GM18909 (cell line): ENCODE data around the gene APOBEC3G.

Experiments
- ATAC-seq: cut with Tn5 transposase; IDR thresholded peaks from one replicate; pipeline ENCODE4 v1.9.1; 2021; ENCODE audit warnings: mild to moderate bottlenecking; ENCODE audit not compliant: unreplicated experiment, poor library complexity

Gene APOBEC3G

DNA sequence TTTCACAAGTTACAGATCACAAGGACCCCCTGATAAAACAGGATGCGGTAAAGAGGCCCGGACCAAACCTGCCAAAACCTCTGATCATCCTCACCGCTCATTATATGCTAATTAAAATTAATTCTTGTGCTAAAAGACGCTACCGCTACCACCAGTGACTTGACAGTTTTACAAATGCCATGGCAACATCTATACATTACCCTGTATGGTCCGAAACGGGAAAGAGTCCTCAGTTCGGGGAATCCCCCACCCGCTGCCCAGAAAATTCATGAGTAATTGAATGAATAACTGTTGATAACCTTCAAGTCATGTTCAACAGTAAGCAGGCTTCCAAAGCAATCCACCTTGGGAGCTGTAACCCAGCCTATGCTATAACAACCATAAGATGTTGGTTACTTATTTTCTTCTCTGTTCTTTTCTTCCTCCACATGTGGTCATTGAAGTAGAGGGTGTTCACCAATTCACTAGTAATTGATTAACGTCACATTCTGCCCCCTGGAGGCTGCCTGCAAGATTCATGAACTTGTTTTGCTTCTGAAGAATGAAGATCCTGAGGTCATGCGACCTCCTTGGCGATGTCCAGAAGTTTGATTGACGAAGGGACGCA is 40.6 kb downstream of the APOBEC3G start:
- ATAC-seq: peak; percentile 52

DNA sequence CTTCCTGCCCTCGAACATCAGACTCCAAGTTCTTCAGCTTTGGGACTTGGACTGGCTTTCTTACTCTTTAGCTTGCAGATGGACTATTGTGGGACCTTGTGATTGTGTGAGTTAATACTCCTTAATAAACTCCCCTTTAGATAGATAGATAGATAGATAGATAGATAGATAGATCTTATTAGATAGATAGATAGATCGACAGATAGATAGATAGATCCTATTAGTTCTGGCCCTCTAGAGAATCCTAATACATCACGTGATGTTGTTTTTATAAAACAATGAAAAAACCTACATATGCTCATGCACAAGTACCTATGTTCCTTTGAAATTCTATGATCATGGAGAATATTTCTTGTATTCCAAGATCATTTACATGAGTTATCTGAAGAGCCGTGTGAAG is 43.9 kb downstream of the APOBEC3G start:
- no peak for ATAC-seq

DNA sequence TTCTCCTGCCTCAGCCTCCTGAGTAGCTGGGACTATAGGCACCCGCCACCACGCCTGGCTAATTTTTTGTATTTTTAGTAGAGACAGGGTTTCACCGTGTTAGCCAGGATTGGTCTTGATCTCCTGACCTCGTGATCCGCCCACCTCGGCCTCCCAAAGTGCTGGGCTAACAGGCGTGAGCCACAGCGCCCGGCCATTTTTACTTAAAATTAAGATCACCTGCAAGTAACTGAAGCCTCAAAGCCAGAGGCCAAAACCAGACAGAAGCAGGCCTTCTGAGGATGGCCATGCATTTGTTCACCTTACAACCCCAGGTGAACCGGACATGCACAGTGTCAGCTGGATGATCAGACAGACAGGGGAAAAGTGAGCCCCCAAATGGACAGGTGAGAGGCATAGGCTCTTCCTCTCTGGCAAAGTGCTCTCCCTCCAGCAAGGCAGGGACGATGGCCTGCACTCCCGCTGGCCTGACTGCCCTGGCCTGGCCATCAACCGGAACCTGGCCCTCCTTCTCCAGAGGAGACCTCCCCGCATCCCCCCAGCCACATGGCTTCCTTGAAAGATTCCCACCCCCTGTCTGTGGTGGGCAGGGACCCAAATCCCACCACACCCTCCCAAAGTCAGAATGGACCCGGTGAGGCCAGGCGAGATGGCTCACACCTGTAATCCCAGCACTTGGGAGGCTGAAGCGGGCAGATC is 45.8 kb downstream of the APOBEC3G start:
- no peak for ATAC-seq

DNA sequence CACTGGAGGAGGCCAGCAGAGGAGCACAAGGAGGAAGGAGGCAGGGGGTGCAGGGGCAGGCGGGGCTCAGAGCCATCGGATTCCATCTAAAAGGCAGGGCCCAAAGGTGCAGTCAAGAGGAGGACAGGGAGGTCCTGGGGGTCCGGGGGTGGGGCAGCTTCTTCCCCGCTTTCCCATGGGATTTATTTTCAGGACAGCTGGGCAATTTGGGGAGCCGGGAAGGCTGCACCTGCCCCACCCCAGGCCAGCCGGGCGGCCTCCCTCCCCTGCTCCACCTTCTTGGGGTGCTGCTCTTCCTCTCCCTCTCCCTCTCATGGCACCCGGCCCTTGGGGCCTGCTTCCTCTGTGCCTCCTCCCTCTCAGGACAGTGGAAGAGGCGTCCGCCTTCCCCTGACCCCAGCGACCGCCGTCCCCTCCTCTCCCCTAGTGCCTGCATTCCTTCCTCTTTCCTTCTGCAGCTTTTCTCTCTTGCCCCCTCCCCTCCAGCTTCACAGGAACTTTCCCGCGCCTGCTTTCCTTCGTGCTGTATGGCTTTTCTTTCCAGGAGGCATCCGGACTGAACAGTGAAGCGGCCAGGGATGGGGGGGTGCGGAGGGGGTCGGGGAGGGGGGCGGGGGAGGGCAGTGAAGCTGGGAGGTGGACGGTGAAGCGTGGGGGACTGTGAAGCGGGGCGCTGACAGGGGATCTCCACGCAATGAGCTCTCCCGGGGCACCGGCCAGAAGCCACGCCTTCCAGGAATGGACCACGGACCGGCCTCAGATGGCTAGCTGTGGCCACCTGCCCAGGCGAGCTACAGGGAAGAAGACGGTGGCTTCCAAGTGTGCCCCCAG is 46.9 kb downstream of the APOBEC3G start:
- ATAC-seq: no peak

DNA sequence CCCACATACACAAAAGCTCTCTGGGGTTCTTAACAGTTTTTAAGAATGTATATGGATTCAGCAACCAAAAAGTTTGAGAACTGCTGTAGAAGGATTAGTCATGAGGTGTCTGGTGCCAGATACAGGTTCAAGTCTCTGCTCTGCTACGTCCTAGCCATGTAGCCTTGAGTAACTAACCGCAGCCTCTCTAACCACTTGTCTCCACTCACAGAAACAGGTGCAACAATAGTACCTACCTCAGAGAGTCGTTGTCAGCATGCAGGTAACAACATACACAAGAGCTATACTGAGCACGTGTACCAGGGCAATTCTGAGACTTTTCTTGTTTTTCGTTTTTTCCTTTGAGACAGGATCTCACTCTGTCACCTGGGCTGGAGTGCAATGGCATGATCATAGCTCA is 48.5 kb downstream of the APOBEC3G start:
- no peak for ATAC-seq

DNA sequence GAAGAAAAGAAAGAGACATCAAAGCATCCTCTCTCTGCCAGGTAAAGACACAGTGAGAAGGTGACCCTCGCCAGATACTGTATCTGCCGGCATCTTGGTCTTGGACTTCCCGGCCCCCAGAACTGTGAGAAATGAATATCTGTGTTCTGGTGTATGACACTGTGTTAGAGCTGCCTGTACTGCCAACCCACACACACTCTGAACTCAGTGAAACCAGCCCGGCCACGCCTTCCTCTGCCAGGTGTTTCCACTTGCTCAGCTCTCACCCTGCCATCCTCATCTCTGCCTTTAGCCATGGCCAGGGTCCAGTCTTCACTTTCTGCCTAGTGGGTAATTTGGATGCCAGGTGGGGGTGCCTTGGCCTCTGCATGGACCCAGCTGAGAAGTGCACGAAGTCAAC is 51.4 kb downstream of the APOBEC3G start:
- no peak for ATAC-seq

DNA sequence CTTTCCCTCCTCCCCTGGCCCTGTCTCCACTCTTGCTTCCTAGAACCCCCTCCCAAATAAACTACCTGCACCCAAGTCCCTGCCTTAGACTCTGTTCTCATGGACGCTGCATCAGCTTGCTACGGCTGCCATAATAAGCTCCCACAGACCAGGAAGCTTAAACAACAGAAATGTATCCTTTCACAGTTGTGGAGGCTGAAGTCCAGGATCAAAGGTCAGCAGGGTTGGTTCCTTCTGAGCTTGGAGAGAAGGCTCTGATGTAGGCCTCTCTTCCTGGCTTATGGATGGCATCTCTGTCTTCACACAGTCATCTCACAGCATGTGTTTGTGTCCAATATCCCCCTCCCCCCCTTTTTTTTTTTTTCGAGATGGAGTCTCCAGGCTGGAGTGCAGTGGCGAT is 52.0 kb downstream of the APOBEC3G start:
- no peak for ATAC-seq

DNA sequence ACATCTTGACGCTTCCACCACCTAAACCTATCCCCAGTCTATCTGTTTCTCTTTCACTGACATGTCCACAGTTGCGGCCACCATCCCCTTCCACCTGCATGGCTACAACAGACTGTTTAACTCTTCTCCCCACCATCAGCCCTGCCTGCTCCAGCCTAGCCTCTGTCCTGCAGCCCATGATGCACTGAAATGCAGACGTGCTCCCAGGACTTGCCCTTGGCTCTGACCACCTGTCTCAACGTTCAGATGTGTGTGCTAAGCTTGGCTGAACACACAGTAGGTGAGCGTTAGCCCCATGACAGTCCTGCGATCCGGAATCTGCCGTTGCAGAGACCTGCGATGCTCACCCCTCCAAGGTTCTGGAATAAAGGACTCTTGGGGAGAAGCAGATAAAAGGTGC is 52.7 kb downstream of the APOBEC3G start:
- ATAC-seq: no peak

DNA sequence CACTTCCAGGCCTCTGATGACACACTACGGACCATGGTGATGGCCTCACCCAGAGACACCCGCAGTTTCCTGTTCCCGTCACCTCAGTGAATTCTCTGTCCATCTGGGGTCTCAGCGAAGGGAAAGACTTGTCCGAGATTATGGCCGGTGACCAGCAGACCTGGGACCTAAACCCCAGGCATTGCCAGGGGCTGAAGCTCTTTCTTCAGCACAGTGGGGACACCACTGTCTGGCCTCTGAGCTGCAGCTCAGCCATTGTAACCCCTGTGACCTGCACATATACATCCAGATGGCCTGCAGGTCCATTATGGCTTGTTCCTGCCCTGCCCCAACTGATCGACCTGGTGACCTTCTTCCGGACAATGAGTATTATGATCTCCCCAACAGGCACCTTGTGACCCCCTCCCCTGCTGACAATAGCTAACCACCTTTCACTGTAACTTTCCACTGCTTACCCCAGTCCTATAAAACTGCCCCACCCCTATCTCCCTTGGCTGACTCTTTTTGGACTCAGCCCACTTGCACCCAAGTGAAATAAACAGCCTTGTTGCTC is 53.2 kb downstream of the APOBEC3G start:
- no peak for ATAC-seq

DNA sequence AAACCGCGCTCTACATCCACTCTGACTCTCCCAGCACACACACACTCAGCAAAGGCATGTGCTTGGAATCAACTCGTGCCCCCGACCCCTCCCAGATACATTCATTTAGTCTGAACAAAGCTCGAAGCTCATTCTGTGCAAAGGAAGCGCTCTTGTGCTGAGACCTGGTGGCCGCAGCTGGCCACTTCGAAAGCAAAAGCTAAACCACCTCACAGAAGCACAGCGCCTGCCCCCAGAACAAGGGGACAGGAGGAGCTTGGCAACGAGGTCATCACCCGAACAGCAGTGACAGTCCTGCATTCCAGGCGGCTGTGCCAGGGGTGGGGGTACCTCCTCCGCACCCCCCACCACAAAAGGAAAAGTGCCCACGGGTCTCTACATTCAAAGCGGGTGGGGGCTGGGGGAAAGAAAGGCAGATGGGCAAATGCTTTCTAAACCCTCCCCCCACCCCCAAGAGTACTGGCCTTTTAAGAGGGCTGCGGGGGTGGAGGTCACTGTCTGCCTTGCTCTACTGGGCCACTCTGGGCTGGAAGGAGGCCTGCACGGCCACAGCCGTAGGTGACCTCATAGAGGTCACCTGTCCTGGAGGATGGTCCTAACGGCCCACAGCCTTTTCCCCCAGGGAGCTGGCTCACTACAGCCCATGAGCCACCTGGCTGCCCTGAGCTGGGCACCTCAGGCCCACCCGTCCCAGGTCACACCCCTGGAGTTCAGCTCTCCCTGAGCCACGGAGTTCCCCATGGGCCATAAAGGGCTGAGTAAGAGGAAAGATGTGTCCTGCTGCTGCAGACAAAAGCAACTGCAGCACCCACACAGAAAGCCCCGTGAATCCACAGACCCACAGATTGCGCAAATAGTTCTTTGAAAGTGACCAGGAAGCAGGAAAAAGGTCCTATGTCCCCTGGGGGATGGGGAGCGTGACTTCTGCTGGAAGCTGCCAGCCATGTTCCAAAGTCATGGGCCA is 54.1 kb downstream of the APOBEC3G start:
- ATAC-seq: no peak

DNA sequence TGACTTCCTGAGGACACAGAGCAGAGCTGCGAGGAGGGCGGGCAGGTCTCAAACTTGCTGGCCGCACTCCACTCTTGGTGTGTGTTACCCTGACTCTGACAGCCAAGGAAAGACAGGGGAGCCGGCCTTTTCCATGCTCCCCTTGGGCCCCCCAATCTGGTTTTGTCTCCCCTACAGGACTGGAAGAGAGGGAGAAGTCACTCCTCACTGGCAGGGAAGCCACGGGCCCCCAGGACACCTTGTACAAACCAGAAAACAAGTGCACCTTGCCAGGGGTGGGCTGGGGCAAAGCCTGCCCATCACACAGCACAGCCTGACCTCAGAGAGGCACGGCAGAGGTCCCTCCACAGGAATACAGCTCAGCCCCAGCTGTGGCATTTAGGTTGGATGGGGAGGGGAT is 55.2 kb downstream of the APOBEC3G start:
- ATAC-seq: no peak

DNA sequence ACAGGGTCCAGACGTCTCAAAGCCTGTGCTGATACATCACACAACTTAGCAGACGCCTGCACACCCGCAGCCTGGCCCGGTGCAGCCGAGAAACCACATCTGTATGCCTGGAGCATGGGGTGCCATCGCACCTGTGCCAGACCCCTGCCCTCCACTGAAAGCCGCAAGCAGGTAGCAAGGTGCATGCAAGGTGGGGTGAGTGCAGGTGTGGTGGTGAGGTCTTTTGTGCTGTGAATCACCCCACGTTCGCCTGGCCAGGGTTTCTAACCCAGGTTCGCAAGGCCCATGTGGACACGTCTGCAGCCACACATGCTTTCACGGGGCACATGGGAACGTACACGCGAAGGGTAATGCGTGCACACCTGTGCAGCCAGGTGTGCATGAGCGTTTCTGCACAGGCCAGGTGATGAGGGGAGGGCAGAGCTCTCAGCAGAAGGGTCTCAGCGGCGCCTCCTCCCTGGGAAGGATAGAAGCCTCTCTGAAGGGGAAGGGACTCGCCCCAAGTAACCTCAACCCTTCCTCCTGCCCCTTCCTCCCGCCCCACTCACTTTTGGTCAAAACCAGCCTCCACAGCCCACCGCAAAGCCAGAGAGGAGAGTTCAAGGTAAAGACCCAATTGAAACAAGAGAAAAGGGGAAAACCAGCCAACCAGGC is 55.9 kb downstream of the APOBEC3G start:
- no peak for ATAC-seq

DNA sequence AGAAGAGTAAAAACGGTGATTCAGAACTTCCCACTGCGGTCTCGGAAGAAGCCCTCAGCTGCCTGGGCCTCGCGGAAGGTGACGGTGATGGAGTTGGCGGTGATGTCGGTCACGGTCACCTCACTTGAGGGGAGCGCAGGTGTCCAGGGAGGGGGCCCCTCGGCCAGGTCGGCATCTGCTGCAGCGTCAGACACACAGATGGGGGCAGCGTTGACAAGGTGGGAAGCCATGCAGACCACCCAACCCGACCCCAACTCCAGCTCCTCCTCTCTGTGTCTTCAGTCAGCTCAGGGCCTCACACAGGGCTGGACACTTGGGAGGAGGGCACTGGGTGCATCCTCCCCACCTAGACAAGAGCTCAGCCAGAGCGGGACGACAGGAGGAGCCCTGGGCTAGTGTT is 56.8 kb downstream of the APOBEC3G start:
- no peak for ATAC-seq

DNA sequence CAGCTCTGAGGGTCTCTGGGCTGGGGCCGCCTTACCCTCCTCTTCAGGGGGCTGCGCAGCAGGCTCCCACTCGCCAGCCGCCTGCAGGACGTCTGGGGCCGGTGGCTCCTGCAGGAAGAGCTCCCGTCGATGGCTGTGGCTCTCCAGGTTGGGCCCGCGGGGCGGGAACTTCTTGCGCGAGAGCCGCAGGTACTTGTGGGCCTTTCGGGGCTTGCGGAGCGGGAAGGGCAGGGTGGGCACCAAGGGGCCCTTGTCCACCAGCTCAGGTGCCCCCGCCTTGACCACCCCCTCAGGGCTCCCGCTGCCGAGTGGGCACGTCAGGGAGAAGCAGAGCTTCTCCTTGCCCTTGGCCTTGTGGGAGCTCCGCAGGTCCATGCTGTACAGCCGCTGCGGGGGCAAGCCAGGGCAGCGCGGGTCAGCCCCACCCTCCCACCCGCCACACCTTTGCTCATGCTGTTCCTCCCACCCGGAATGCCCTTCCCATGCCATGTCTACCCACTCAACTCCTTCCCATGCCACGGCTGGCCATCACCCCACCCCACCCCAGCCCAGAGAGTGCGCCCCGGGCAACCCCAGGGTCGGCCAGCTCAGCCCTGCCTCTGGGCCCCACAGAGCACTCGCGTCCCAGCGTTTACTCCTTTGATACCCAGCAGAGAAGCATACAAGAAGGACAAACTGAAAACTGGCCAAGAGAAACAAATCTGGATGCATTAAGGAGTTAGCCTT is 57.5 kb downstream of the APOBEC3G start:
- no peak for ATAC-seq

DNA sequence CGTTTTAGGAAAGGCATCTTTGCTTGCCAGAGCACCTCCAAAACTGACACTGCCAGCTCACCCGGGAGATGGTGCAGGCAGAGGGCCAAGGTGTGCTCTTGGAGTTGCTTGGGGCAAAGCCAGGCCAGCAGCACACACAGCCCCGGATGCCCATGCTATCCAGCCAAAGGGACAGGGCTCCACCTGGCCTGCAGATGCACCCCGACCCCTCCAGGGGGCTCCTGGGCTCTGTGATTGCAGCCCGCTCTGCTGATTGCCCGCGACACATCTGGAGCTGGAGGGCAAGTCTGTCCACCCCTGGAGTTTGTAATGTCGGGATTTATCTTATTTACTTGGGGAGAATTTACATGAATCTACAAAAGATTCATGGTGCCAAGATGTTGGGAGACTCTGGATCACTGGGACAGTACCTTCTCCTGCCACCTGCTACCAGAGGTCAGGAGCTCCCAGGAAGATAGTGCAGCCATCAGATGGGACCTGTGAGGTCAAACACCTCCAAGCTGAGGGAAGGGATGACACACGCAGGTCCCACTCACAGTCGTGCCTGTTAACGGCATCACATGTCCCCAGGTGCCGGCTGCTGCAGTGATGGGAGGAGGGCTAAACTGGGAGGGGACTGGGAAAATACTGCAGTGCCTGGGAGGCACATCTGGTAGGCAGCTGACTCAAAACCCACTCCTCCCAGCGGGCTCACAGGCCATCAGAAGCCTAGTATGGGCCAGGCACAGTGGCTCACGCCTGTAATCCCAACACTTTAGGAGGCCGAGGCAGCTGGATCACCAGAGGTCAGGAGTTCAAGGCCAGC is 58.2 kb downstream of the APOBEC3G start:
- ATAC-seq: no peak

DNA sequence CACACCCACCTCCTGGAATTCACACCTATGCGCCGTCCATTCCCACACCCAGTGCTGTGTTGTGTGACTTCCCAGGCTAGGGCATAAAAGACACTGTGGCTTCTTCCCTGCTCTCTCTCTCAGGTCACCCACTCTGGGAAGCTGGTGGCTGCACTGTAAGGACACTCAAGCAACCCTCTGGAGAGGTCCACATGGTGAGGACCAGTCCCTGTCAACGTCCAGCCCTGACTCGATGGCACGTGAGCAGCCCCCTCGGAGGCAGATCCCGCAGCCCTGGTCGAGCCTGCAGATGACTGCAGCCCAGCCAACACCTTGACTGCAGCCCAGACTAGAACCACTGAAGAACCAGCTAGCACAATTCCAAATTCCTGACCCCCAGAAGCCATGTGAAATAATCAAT is 59.2 kb downstream of the APOBEC3G start:
- no peak for ATAC-seq
